Stimulated activated CD8-positive, alpha-beta memory T cell treated with anti-CD3 and anti-CD28 coated beads, Interleukin-15, amount 100 ng/mL, for 1 hour (primary cell): ENCODE data around the gene PTCH2.
"Not testable (repeated sequence)": the region's sequence is repeated elsewhere in the genome, so short reads cannot be mapped to it uniquely, and the experiment has no call there.

Experiments
- DNase-seq: peaks from one replicate; pipeline ENCODE4 v3.0.0-alpha.2; 2020; ENCODE audit warnings: low read depth

The PTCH2 gene

GRCh38 chr1:44819608-44820327, 23.3 kb downstream of the PTCH2 start:
- DNase-seq = peak; percentile 56

GRCh38 chr1:44819196-44819607, 23.9 kb downstream of the PTCH2 start:
- DNase-seq = no peak

GRCh38 chr1:44817771-44818495, 25.1 kb downstream of the PTCH2 start:
- no peak for DNase-seq

GRCh38 chr1:44817307-44817706, 25.7 kb downstream of the PTCH2 start:
- no peak for DNase-seq

GRCh38 chr1:44815926-44816325, 27.1 kb downstream of the PTCH2 start:
- not testable (repeated sequence) for DNase-seq

- no peak for DNase-seq
Measured at GRCh38 chr1:44812822-44813543, 30.1 kb downstream of the PTCH2 start.

- no peak for DNase-seq
Measured at GRCh38 chr1:44811234-44811633, 31.8 kb downstream of the PTCH2 start.

- not testable (repeated sequence) for DNase-seq
Measured at GRCh38 chr1:44810762-44811105, 32.3 kb downstream of the PTCH2 start.

- DNase-seq = no peak
Measured at GRCh38 chr1:44810101-44810761, 32.8 kb downstream of the PTCH2 start.

GRCh38 chr1:44808938-44809917, 33.8 kb downstream of the PTCH2 start:
- peak; percentile 69 for DNase-seq

GRCh38 chr1:44808063-44808937, 34.8 kb downstream of the PTCH2 start, which contains the start of gene BTBD19:
BTBD19 (plus strand) TSS chr1:44808523; CDS start chr1:44808821, 298 bp downstream.
- no peak for DNase-seq

- peak; percentile 73 for DNase-seq
Measured at GRCh38 chr1:44807364-44808062, 35.5 kb downstream of the PTCH2 start.

- no peak for DNase-seq
Measured at GRCh38 chr1:44806704-44807363, 36.2 kb downstream of the PTCH2 start, which contains the start of gene DYNLT4. DYNLT4 (minus strand) TSS chr1:44807351; CDS start chr1:44806668, 683 bp downstream.

GRCh38 chr1:44806025-44806703, 36.9 kb downstream of the PTCH2 start:
- no peak for DNase-seq

GRCh38 chr1:44805311-44806024, 37.6 kb downstream of the PTCH2 start:
- DNase-seq = no peak

GRCh38 chr1:44803312-44804095, 39.5 kb downstream of the PTCH2 start:
- DNase-seq = no peak

GRCh38 chr1:44803062-44803311, 40.1 kb downstream of the PTCH2 start:
- DNase-seq = no peak
